GM23338 (cell line): ENCODE results near the gene C3AR1.

ENCODE experiments used
- EZH2phosphoT487 ChIP-seq: fragments of 200-600 bp; sonication (generic); IDR thresholded peaks from one replicate; pipeline ENCODE4 v1.8.1; 2018; ENCODE audit warnings: antibody characterized with exemption; ENCODE audit not compliant: unreplicated experiment
- TF ChIP-seq, protein P1 (sequence below), 2 experiments: fragments of 200-600 bp in 1 of 2; sonication (generic) in 1 of 2; conservative IDR thresholded peaks; 2 replicates each; pipeline versions ENCODE4 v1.5.1 to v1.6.1; 2016 to 2017; ENCODE audit warnings: antibody characterized with exemption in 2 of 2, low read depth in 2 of 2, mild to moderate bottlenecking in 2 of 2, moderate library complexity in 1 of 2

GRCh38 chr12:8081251-8081920, 15.2 kb upstream of the C3AR1 start:
- no peak for TF ChIP-seq EZH2phosphoT487
- TF ChIP-seq, protein P1, sequence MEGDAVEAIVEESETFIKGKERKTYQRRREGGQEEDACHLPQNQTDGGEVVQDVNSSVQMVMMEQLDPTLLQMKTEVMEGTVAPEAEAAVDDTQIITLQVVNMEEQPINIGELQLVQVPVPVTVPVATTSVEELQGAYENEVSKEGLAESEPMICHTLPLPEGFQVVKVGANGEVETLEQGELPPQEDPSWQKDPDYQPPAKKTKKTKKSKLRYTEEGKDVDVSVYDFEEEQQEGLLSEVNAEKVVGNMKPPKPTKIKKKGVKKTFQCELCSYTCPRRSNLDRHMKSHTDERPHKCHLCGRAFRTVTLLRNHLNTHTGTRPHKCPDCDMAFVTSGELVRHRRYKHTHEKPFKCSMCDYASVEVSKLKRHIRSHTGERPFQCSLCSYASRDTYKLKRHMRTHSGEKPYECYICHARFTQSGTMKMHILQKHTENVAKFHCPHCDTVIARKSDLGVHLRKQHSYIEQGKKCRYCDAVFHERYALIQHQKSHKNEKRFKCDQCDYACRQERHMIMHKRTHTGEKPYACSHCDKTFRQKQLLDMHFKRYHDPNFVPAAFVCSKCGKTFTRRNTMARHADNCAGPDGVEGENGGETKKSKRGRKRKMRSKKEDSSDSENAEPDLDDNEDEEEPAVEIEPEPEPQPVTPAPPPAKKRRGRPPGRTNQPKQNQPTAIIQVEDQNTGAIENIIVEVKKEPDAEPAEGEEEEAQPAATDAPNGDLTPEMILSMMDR (conservative IDR thresholded peaks at IDR 0.05; ENCODE audit: low read depth in 2 of 2): no peak
